Activated T-cell treated with anti-CD3 and anti-CD28 coated beads, Interleukin-2, amount 50 U/mL, for 72 hours (primary cell): ENCODE results near the gene LACTB. TPM values are rescaled to one million over a fixed set of nuclear protein-coding genes. Genes with fewer than 3 reads are reported as not detected.

Source experiments
- ATAC-seq, 2 donors: fragments of 150-1000 bp; cut with Tn5 transposase; replicated peaks in 1 of 2; 2 replicates each; pipeline ENCODE4 v1.10.0; 2021; ENCODE audit warnings: moderate library complexity in 2 of 2, mild to moderate bottlenecking in 1 of 2
- DNase-seq, 2 donors: peaks; one replicate each; pipeline ENCODE4 v3.0.0; 2021 to 2022; ENCODE audit warnings: mixed read lengths in 1 of 2
- H3K27ac Mint-ChIP-seq: one replicate; pipeline ENCODE4 v1.8.0; 2022; ENCODE audit warnings: mild to moderate bottlenecking, moderate library complexity, mixed read lengths
- H3K27me3 Mint-ChIP-seq: one replicate; pipeline ENCODE4 v1.8.0; 2022; ENCODE audit warnings: low read depth, mixed read lengths
- H3K36me3 Mint-ChIP-seq, 2 donors: one replicate each; pipeline ENCODE4 v1.8.0; 2022; ENCODE audit warnings: mixed read lengths in 2 of 2, mild to moderate bottlenecking in 1 of 2; ENCODE audit not compliant: insufficient read depth in 2 of 2
- H3K4me1 Mint-ChIP-seq: one replicate; pipeline ENCODE4 v1.8.0; 2022; ENCODE audit warnings: low read depth, mixed read lengths
- H3K4me3 Mint-ChIP-seq, 2 donors: one replicate each; pipeline ENCODE4 v1.8.0; 2022; ENCODE audit warnings: mild to moderate bottlenecking in 2 of 2, mixed read lengths in 2 of 2, moderate library complexity in 2 of 2
- H3K9me3 Mint-ChIP-seq, 2 donors: one replicate each; pipeline ENCODE4 v1.8.0; 2022; ENCODE audit warnings: mixed read lengths in 2 of 2
- total RNA-seq, 2 donors: library from RNA; stranded (reverse); gene quantifications; one replicate each; pipeline ENCODE4 v1.2.3, GENCODE V29; 2022

LACTB gene
- total RNA-seq, 2 donors from 2014 or later, result 28.6 to 30.3 TPM

DNA sequence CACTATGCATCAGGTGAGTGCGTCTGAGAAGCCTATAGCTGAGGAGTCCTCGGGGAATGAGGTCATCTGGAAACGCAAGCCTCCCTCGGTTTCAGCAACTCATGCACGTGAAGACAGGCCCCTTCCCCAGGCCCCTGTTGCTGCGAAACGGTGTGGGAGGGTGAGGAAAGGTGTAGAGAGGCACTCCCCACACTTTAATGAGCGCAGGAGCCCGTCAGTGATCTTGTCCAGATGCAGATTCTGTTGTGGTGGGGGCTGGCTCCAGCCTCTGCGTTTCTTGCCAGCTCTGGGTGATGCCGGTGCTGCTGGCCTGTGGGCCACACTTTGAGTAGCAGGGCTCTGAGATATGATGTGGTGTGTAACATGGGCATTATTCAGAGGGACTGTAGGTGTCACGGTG, 38.6 kb upstream of the LACTB start:
- no peak for DNase-seq
- Mint-ChIP-seq H3K27ac (no peak overlapping the region), H3K27me3 (no peaks in the 10 kb centered on the region), H3K36me3 (no peaks in the 10 kb centered on the region), H3K4me1 (no peaks in the 10 kb centered on the region), H3K4me3 (no peak overlapping the region), H3K9me3 (no peaks in the 10 kb centered on the region)
- no peak for ATAC-seq

DNA sequence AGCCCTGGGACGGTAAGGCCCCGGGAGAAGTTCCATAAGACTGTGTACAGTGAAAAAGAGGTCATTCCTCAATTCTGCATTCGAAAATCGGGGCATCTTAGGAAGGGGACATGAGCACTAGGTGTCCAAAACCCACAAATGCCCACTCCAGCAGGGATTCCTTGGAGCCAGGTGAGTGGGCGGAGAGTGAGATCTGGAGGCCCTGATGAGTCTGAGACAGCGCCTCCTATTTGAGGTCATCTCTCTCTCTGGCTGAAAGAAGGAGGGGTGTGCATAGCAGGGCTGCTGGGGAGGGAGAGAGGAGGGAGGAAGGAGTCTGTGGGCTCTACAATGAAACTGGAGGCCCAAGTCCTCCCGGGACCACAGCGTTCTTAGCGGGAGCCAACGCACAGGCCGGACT, 38.1 kb upstream of the LACTB start:
- no peaks in the 10 kb centered on the region for H3K9me3 Mint-ChIP-seq
- no peaks in the 10 kb centered on the region for H3K4me1 Mint-ChIP-seq
- H3K36me3 Mint-ChIP-seq, result no peaks in the 10 kb centered on the region
- no peak overlapping the region for H3K4me3 Mint-ChIP-seq
- ATAC-seq, result no peak
- H3K27ac Mint-ChIP-seq, result no peak overlapping the region
- DNase-seq, result no peak
- no peaks in the 10 kb centered on the region for H3K27me3 Mint-ChIP-seq

DNA sequence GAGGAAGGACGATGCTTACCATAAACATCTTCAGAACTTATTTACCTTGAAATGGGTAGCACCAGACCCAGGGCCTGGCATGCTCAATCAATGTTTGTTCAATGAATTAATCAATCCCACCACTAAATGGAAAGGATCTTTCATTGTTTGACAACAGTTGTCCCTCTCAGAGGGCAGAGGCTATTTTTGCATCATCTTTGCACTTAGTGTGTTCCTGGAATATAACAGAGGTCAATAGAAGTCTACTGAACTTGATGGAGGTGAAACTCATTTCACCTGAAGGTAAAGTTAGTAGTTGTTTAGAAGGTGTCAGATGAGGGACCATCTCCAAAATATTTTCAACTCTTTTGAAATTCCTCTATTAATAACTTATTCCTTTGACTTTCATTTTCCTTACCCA, 36.9 kb upstream of the LACTB start:
- H3K36me3 Mint-ChIP-seq, result no peaks in the 10 kb centered on the region
- no peaks in the 10 kb centered on the region for H3K27me3 Mint-ChIP-seq
- no peaks in the 10 kb centered on the region for H3K9me3 Mint-ChIP-seq
- DNase-seq (no peak), ATAC-seq (no peak)
- no peak overlapping the region for H3K27ac Mint-ChIP-seq
- no peak overlapping the region for H3K4me3 Mint-ChIP-seq
- H3K4me1 Mint-ChIP-seq, result no peaks in the 10 kb centered on the region

DNA sequence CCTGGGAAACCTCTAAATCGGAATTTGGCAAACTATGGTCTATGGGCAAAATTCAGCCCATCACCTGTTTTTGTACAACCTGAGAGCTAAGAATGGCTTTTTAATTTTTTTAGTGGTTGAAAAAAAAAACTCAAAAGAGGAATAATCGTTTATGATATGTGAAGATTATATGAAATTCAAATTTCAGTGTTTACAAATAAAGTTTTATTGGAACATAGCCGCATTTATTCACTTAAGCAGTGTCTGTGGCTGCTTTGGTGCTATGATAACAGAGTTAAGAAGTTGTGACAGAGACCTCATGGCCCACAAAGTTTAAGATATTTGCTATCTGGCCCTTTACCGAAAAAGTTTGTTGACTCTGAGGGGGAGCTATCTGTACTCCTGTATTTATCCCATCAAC, 36.4 kb upstream of the LACTB start:
- H3K9me3 Mint-ChIP-seq, result no peaks in the 10 kb centered on the region
- no peak overlapping the region for H3K27ac Mint-ChIP-seq
- H3K4me3 Mint-ChIP-seq, result no peak overlapping the region
- ATAC-seq (no peak), DNase-seq (no peak)
- H3K36me3 Mint-ChIP-seq, result no peaks in the 10 kb centered on the region
- H3K27me3 Mint-ChIP-seq, result no peaks in the 10 kb centered on the region
- H3K4me1 Mint-ChIP-seq, result no peaks in the 10 kb centered on the region

DNA sequence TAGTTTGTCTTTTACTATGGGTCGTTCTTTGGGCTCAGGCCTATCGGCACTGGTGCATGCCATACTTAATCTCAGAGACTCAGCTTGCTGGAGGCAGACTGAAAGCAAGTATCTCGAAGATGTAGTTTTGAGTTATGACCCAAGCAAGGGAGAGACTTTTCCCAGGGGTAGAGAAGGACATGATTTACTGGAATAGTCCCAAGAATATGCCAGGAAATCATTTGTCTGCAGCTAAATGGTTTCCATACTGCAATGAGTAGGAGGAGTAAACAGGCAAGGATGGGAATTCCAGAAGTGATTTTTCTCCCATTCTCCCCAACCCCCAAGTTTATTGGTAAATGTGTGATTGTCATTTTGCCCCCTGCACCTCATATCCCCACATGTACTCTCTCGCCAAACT, 35.4 kb upstream of the LACTB start:
- DNase-seq (no peak), ATAC-seq (no peak)
- no peaks in the 10 kb centered on the region for H3K4me1 Mint-ChIP-seq
- no peaks in the 10 kb centered on the region for H3K27me3 Mint-ChIP-seq
- H3K4me3 Mint-ChIP-seq, result no peak overlapping the region
- H3K27ac Mint-ChIP-seq, result no peak overlapping the region
- no peaks in the 10 kb centered on the region for H3K9me3 Mint-ChIP-seq
- H3K36me3 Mint-ChIP-seq, result no peaks in the 10 kb centered on the region

- no peaks in the 10 kb centered on the region for H3K9me3 Mint-ChIP-seq
- H3K27me3 Mint-ChIP-seq, result peaks cover 4% of the 10 kb centered on the region
- H3K36me3 Mint-ChIP-seq, result no peaks in the 10 kb centered on the region
- H3K4me3 Mint-ChIP-seq, result no peak overlapping the region
- H3K4me1 Mint-ChIP-seq, result no peaks in the 10 kb centered on the region
- ATAC-seq (no peak), DNase-seq (no peak)
- H3K27ac Mint-ChIP-seq, result no peak overlapping the region
Observed at GRCh38 chr15:63086947-63087346, 34.7 kb upstream of the LACTB start.

DNA sequence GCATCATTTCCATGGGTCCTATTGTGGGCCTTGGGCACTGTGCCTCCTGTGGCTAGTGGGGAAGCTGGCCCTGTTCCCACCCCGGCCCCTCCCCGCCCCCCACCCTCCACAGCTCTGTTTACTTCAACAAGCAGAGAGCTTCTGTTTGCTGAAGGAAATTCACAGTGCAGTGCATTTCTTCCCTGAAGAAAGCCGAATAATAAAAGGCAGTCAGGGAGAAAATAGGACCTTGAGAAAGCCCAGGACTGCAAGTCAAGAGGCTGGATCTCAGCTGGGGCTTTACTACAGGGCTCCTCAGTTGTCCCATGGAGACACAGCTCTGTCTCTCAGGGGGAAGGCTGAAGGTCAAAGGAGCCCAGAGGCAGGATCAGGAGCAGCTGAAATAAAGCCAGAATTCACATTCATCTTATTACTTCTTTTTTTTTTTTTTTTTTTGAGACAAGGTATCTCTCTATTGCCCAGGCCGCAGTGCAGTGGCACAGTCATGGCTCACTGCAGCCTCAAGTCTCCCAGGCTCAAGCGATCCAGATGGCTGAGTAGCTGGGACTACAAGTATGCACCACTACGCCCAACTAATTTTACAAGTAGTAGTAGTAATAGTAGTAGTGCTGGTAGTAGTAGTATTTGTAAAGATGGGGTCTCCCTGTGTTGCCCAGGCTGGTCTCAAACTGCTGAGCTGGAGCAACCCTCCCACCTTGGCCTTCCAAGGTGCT, 33.0 kb upstream of the LACTB start:
- peaks cover 4% of the 10 kb centered on the region for H3K27me3 Mint-ChIP-seq
- no peaks in the 10 kb centered on the region for H3K36me3 Mint-ChIP-seq
- no peak for DNase-seq
- ATAC-seq, result no peak
- H3K4me1 Mint-ChIP-seq, result no peaks in the 10 kb centered on the region
- H3K9me3 Mint-ChIP-seq, result no peaks in the 10 kb centered on the region
- H3K27ac Mint-ChIP-seq, result no peak overlapping the region
- no peak overlapping the region for H3K4me3 Mint-ChIP-seq

DNA sequence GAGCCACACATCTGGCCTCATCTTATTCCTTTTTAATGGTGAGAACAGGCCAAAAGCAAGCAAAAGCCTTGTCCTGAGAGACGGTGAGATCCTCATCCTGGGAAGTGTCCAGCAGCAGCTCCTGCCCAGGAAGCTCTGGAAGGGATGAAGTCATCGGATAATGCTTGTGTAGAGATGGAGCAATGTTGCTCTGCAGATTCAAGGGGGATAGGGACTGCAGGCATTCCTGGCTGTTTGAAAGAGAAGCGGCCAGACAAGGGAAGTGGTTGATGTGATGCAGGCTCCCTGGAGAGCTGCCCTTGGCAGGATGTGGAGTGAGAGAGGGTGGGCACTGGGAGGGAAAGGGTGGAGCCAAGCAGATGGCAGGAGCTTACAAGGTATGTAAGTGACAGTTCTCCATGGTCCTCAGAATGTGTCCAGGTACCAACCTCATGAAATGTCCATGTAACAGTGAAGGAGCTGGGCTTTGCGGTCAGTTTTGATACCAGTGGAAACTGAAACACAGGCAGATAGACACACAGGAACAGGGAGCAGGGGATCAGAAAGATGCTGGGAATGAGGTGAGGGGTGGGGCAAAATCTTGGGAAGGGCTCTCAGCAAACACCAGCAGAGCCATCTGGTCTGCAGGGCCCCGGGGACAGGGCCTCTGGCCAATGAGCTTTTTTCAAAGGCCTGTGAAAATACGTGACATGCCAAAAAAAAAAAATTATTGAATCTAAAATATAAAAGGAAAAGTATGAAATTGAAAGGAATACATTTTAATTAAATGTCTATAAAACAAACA, 32.2 kb upstream of the LACTB start:
- Mint-ChIP-seq H3K27me3 (peaks cover 4% of the 10 kb centered on the region), H3K36me3 (no peaks in the 10 kb centered on the region), H3K4me3 (no peak overlapping the region), H3K9me3 (no peaks in the 10 kb centered on the region), H3K4me1 (no peaks in the 10 kb centered on the region), H3K27ac (no peak overlapping the region)
- ATAC-seq, result no peak
- DNase-seq, result no peak

DNA sequence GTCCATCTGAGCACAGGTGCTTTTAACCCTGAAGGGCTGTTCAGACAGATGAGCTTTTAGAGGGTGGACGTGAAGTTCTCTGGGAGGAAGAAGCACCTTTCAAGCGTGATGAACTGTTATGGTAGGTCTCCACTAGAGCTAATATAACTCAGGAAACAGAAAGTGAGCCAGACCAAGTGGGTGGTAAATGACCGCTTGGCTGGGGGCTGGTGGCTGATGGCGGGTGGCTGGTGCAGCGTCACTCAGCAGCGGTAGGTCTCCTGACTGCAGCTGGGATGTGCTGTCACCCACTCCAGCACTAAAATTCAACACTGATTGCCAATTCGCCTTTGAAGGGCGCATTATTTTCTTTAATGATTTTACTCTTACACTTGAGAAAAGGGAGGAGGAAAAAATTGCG, 31.2 kb upstream of the LACTB start:
- Mint-ChIP-seq H3K4me3 (no peak overlapping the region), H3K4me1 (no peaks in the 10 kb centered on the region), H3K9me3 (no peaks in the 10 kb centered on the region), H3K36me3 (no peaks in the 10 kb centered on the region), H3K27me3 (peaks cover 4% of the 10 kb centered on the region), H3K27ac (no peak overlapping the region)
- no peak for ATAC-seq
- no peak for DNase-seq

DNA sequence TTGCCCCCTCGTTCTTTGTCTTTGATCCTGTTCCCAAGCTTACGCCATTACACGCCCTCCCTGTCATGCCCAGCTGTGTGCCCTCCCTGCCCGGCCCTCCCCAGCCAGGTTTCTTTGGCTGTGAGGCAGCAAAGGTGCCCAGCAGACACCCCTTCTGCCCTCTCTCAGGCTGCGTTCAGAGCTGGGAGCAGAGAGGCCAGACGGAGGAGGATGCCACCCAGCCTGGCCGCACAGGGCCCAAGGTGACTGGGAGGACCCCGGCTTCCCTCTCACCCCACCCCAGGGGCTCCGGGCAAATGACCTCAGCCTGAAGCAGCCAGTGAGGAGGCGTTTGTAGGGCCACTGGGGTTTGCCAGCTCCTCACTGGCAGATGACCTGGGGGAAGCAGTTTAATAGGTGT, 30.8 kb upstream of the LACTB start:
- no peaks in the 10 kb centered on the region for H3K4me1 Mint-ChIP-seq
- DNase-seq, result no peak
- no peak for ATAC-seq
- H3K4me3 Mint-ChIP-seq, result no peak overlapping the region
- peaks cover 4% of the 10 kb centered on the region for H3K27me3 Mint-ChIP-seq
- H3K9me3 Mint-ChIP-seq, result no peaks in the 10 kb centered on the region
- H3K27ac Mint-ChIP-seq, result no peak overlapping the region
- no peaks in the 10 kb centered on the region for H3K36me3 Mint-ChIP-seq

DNA sequence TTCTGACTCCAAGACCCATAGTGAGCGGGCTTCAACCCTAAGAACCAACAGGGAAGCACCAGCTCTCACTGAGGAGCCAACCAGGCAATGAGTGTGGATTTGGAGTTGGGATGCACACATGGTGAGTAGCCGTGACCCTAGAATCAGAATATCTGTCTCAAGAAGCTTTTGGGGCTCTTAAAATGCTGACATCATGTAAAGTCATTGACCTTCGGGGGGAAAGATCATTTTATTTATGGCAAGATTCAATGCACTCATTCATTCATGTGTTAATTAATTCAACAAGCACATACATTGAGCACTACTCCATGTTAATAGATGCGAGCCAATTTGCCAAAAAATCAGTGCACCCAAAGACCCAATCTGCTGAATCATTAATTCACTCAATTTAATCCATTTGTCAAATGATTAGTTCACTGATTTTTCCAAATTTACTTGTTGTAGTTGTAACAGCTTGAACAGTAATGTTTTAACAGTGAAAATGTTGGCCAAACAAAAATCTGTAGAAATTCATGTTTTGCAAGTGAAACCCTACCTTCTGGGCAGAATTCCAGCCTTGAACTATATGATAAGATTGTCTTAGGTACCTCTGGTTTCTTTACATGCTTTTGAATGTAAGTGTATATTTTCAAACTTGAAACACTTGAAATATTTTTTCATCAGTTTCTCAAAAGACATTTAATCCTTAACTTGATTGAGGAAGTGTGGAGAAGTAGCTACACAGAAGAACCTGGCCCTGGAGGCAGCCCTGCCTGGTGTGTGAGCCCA, 29.8 kb upstream of the LACTB start:
- Mint-ChIP-seq H3K36me3 (no peaks in the 10 kb centered on the region), H3K9me3 (no peaks in the 10 kb centered on the region), H3K27me3 (peaks cover 4% of the 10 kb centered on the region), H3K4me1 (peaks cover 1% of the 10 kb centered on the region), H3K27ac (no peak overlapping the region), H3K4me3 (no peak overlapping the region)
- DNase-seq (no peak), ATAC-seq (no peak)

GRCh38 chr15:63093486-63094205, 28.0 kb upstream of the LACTB start:
- DNase-seq, result peak; percentile 77 to 79
- Mint-ChIP-seq H3K27ac (no peak overlapping the region), H3K9me3 (no peaks in the 10 kb centered on the region), H3K4me3 (no peak overlapping the region), H3K36me3 (no peaks in the 10 kb centered on the region), H3K27me3 (peaks cover 4% of the 10 kb centered on the region), H3K4me1 (peaks cover 8% of the 10 kb centered on the region)
- ATAC-seq, result peak; percentile 86 to 89

- ATAC-seq (no peak), DNase-seq (no peak)
- no peak overlapping the region for H3K4me3 Mint-ChIP-seq
- H3K4me1 Mint-ChIP-seq, result peaks cover 8% of the 10 kb centered on the region
- no peaks in the 10 kb centered on the region for H3K9me3 Mint-ChIP-seq
- H3K36me3 Mint-ChIP-seq, result no peaks in the 10 kb centered on the region
- no peak overlapping the region for H3K27ac Mint-ChIP-seq
- H3K27me3 Mint-ChIP-seq, result peaks cover 4% of the 10 kb centered on the region
Observed at GRCh38 chr15:63094495-63094931, 27.1 kb upstream of the LACTB start.
